HL-60/S4 treated with phorbol 12-myristate 13-acetate at 8.2 ng/mL for 4 days and 3 days (cell line): ENCODE results near the gene FUT3.
"Not testable (repeated sequence)": the region's sequence is repeated elsewhere in the genome, so short reads cannot be mapped to it uniquely, and the experiment has no call there.

ENCODE experiments used
- in situ Hi-C: fragments of 300-500 bp; cut with MboI; formaldehyde crosslinking; loops from 2 replicates; pipeline ENCODE4 v1.15.0; 2022; ENCODE audit warnings: low sequenced_read_pairs

FUT3 gene

GRCh38 chr19:5882421-5882968 is 31.2 kb upstream of the FUT3 start:
- in situ Hi-C loops, result no loop called here

- in situ Hi-C loops, result no loop called here
These were observed 30.5 kb upstream of the FUT3 start for GRCh38 chr19:5881543-5882299.

- in situ Hi-C loops, result no loop called here
These were observed 29.4 kb upstream of the FUT3 start for GRCh38 chr19:5880604-5881078.

- in situ Hi-C loops, result no loop called here
These were observed 28.9 kb upstream of the FUT3 start for GRCh38 chr19:5880196-5880595.

- in situ Hi-C loops, result no loop called here
These were observed 26.6 kb upstream of the FUT3 start for GRCh38 chr19:5877882-5878281.

GRCh38 chr19:5877427-5877826 is 26.2 kb upstream of the FUT3 start:
- in situ Hi-C loops, result no loop called here

- in situ Hi-C loops, result not testable (repeated sequence)
These were observed 23.2 kb upstream of the FUT3 start for GRCh38 chr19:5874496-5874895.

GRCh38 chr19:5873617-5874199 is 22.5 kb upstream of the FUT3 start:
- in situ Hi-C loops, result no loop called here

GRCh38 chr19:5870986-5871394 is 19.7 kb upstream of the FUT3 start:
- in situ Hi-C loops, result no loop called here

- in situ Hi-C loops, result no loop called here
These were observed 16.2 kb upstream of the FUT3 start for GRCh38 chr19:5867201-5868136.

GRCh38 chr19:5865772-5866171 is 14.5 kb upstream of the FUT3 start:
- in situ Hi-C loops, result no loop called here

GRCh38 chr19:5864725-5865486 is 13.7 kb upstream of the FUT3 start:
- in situ Hi-C loops, result no loop called here

GRCh38 chr19:5864013-5864720 is 12.9 kb upstream of the FUT3 start:
- in situ Hi-C loops, result no loop called here

GRCh38 chr19:5863030-5863665 is 11.9 kb upstream of the FUT3 start:
- in situ Hi-C loops, result no loop called here

- in situ Hi-C loops, result no loop called here
These were observed 6.2 kb upstream of the FUT3 start for GRCh38 chr19:5857203-5858081.

- in situ Hi-C loops, result not testable (repeated sequence)
These were observed 3.9 kb upstream of the FUT3 start for GRCh38 chr19:5855151-5855550.

- in situ Hi-C loops, result not testable (repeated sequence)
These were observed 2.9 kb upstream of the FUT3 start for GRCh38 chr19:5854121-5854520.

GRCh38 chr19:5850743-5851293 is 431 bp downstream of the FUT3 start:
- in situ Hi-C loops, result no loop called here
